Measurements from ENCODE around the gene TBPL1.

TBPL1 gene

GRCh38 chr6:134010974-134011373 lies 58.0 kb downstream of the TBPL1 start:
- DNase-seq: no peak

GRCh38 chr6:134014588-134015137 lies 61.6 kb downstream of the TBPL1 start:
- DNase-seq: no peak

- DNase-seq: no peak
Observed at GRCh38 chr6:134015719-134016557, 62.9 kb downstream of the TBPL1 start.

- DNase-seq: no peak
Observed at GRCh38 chr6:134016558-134016814, 63.5 kb downstream of the TBPL1 start.

- DNase-seq: no peak
Observed at GRCh38 chr6:134020071-134020470, 67.0 kb downstream of the TBPL1 start.

- DNase-seq: no peak
Observed at GRCh38 chr6:134020543-134020942, 67.5 kb downstream of the TBPL1 start.

- DNase-seq: no peak
Observed at GRCh38 chr6:134020968-134021367, 67.9 kb downstream of the TBPL1 start.

- DNase-seq: no peak
Observed at GRCh38 chr6:134021396-134022122, 68.5 kb downstream of the TBPL1 start.

GRCh38 chr6:134022650-134023049 lies 69.6 kb downstream of the TBPL1 start:
- DNase-seq: no peak

- no peak for DNase-seq
Observed at GRCh38 chr6:134026597-134026996, 73.6 kb downstream of the TBPL1 start.

GRCh38 chr6:134028438-134028837 lies 75.4 kb downstream of the TBPL1 start:
- no peak for DNase-seq

- DNase-seq: peak; percentile 19
Observed at GRCh38 chr6:134029495-134030455, 76.8 kb downstream of the TBPL1 start.

- no peak for DNase-seq
Observed at GRCh38 chr6:134031696-134032255, 78.8 kb downstream of the TBPL1 start.

- DNase-seq: no peak
Observed at GRCh38 chr6:134034478-134034877, 81.5 kb downstream of the TBPL1 start.

- no peak for DNase-seq
Observed at GRCh38 chr6:134034961-134035822, 82.2 kb downstream of the TBPL1 start.

- peak; percentile 26 for DNase-seq
Observed at GRCh38 chr6:134035823-134036296, 82.8 kb downstream of the TBPL1 start.

- DNase-seq: no peak
Observed at GRCh38 chr6:134039116-134039515, 86.1 kb downstream of the TBPL1 start.
